GM18526 (cell line): ENCODE results near the gene OR2L5.

Experiments used
- POLR2A ChIP-seq: IDR thresholded peaks from 3 replicates; pipeline ENCODE4 v1.6.1; 2011; ENCODE audit not compliant: insufficient read length; ENCODE audit errors: extremely low read depth

The OR2L5 gene

GRCh38 chr1:248065604-248066003 lies 52.1 kb downstream of the OR2L5 start:
- TF ChIP-seq POLR2A: no peak
